PC-3 (cell line): ENCODE data around the gene NRARP. TPM values are rescaled to one million over a fixed set of nuclear protein-coding genes. Genes with fewer than 3 reads are reported as not detected.
A peak's percentile ranks its signal among the peaks of the same experiment; 100 is the strongest.

Source experiments
- ATAC-seq: fragments of 200-7000 bp; cut with Tn5 transposase; 2 replicates; pipeline ENCODE4 v1.9.1; 2020; ENCODE audit warnings: mild to moderate bottlenecking, moderate library complexity
- BruUV-seq: library from RNA; stranded (reverse); fragments of 400-500 nt; replicated peaks from 2 replicates; lab custom pipeline; 2021; lab: Mats Ljungman, UMichigan
- CTCF ChIA-PET: fragments of 300-600 bp; sonication (Branson Sonifier 250); formaldehyde crosslinking; loops from one replicate; lab custom pipeline; 2022; ENCODE audit warnings: antibody characterized with exemption; lab: Charles Lee
- POLR2A ChIA-PET: fragments of 300-600 bp; sonication (Branson Sonifier 250); formaldehyde crosslinking; loops from one replicate; lab custom pipeline; 2022; ENCODE audit warnings: antibody characterized with exemption; ENCODE audit not compliant: unreplicated experiment; lab: Charles Lee
- DNase-seq: peaks from one replicate; pipeline ENCODE4 v3.0.0-alpha.2; 2015
- H2AFZ ChIP-seq: fragments of 300-600 bp; sonication (generic); 2 replicates; pipeline ENCODE4 v1.6.0; 2016; ENCODE audit warnings: antibody characterized with exemption, low read length
- H3F3A ChIP-seq: fragments of 300-600 bp; sonication (generic); one replicate; pipeline ENCODE4 v1.6.0; 2017; ENCODE audit warnings: antibody characterized with exemption, low read length, control low read depth, mild to moderate bottlenecking; ENCODE audit not compliant: unreplicated experiment
- H3K27ac ChIP-seq: fragments of 300-600 bp; sonication (generic); 2 replicates; pipeline ENCODE4 v1.5.1; 2016; ENCODE audit warnings: mild to moderate bottlenecking, low read length
- H3K27me3 ChIP-seq: fragments of 300-600 bp; sonication (generic); 2 replicates; pipeline ENCODE4 v1.6.1; 2016; ENCODE audit warnings: low read length, mixed read lengths
- H3K36me3 ChIP-seq: fragments of 300-600 bp; sonication (generic); 2 replicates; pipeline ENCODE4 v1.6.1; 2016; ENCODE audit warnings: low read depth, mixed run types, low read length, mixed read lengths
- H3K4me1 ChIP-seq: fragments of 300-600 bp; sonication (generic); 2 replicates; pipeline ENCODE4 v1.5.1; 2016; ENCODE audit warnings: low read length; ENCODE audit not compliant: insufficient read depth
- H3K4me2 ChIP-seq: fragments of 300-600 bp; sonication (generic); 2 replicates; pipeline ENCODE4 v1.6.0; 2016; ENCODE audit warnings: low read length
- H3K4me3 ChIP-seq: fragments of 300-600 bp; sonication (generic); 2 replicates; pipeline ENCODE4 v1.5.1; 2016; ENCODE audit warnings: mild to moderate bottlenecking, low read length, mixed read lengths
- H3K79me2 ChIP-seq: fragments of 300-600 bp; sonication (generic); 2 replicates; pipeline ENCODE4 v1.6.1; 2017; ENCODE audit warnings: low read length, mixed read lengths
- H3K9ac ChIP-seq: fragments of 300-600 bp; sonication (generic); 2 replicates; pipeline ENCODE4 v1.6.0; 2016; ENCODE audit warnings: mild to moderate bottlenecking, low read length
- H3K9me2 ChIP-seq: fragments of 300-600 bp; sonication (generic); replicated peaks from 2 replicates; pipeline ENCODE4 v1.6.1; 2016; ENCODE audit warnings: mixed run types, low read length, mixed read lengths
- H3K9me3 ChIP-seq: fragments of 300-600 bp; sonication (generic); 2 replicates; pipeline ENCODE4 v1.6.1; 2016; ENCODE audit warnings: low read length, mixed read lengths
- H4K20me1 ChIP-seq: fragments of 300-600 bp; sonication (generic); 2 replicates; pipeline ENCODE4 v1.6.1; 2016; ENCODE audit warnings: low read length, mixed read lengths
- EZH2 ChIP-seq: fragments of 300-600 bp; sonication (generic); IDR thresholded peaks from one replicate; pipeline ENCODE4 v1.6.1; 2017; ENCODE audit warnings: antibody characterized with exemption, mild to moderate bottlenecking, low read length; ENCODE audit not compliant: unreplicated experiment
- EZH2phosphoT487 ChIP-seq: fragments of 300-600 bp; sonication (generic); IDR thresholded peaks from 2 replicates; pipeline ENCODE4 v1.6.1; 2018; ENCODE audit warnings: mild to moderate bottlenecking, antibody characterized with exemption, low read length, borderline replicate concordance
- intact Hi-C: fragments of 100-400 bp; cut with micrococcal nuclease; formaldehyde crosslinking; loops from 2 replicates; pipeline ENCODE4 v1.9.0; 2023
- total RNA-seq: library from RNA; depleted of rRNA; stranded (reverse); fragments of >200 nt; gene quantifications from 2 replicates; pipeline ENCODE4 v1.2.3, GENCODE V29; 2014
- TF ChIP-seq, protein P1 (sequence below): fragments of 300-600 bp; sonication (generic); conservative IDR thresholded peaks from 2 replicates; pipeline ENCODE4 v1.5.1; 2017; ENCODE audit warnings: antibody characterized with exemption, low read depth, mild to moderate bottlenecking, low read length

Gene NRARP
- total RNA-seq, 1 experiment from 2014 or later = 36.8 TPM

DNA sequence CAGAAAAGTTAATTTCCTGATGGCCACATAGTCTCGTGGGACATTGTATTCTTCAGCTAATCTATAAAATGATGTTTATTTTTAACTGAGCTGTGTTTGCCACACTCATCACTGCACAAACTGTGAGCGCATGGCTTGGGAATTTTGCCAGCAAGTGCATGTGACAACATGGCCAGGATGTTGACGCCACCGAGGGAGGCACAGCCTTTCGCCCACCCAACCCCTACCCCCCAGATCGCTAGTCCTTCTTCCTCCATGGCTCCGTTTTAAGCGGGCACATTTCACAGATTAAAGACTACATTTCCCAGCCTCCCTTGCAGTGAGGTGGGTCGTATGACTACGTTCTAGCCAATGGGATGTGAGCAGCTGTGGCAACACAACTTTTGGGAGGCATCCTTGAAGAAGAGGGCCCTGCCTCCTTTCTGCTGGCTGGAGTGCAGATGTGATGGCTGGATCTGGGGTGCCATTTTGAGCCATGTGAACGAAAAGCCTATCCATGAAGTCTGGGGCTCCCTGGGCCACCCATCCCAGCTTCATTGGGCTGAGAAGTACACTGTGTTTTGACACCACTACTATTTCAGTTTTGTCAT is 7.9 kb downstream of the NRARP start:
- ChIA-PET CTCF (interaction anchor here (0.6 kb wide), 2 partner anchors 22 to 129 kb away, joined by 3 to 4 read pairs; partner anchors contain the start of genes EXD3 and NOXA1), POLR2A (interaction anchor here (0.6 kb wide), 1 partner anchor 50 kb away, joined by 3 read pairs; no protein-coding TSS in a partner anchor)
- Histone ChIP-seq H3K79me2 (no peaks in the 10 kb centered on the region), H3K27me3 (no peaks in the 10 kb centered on the region), H3F3A (no peaks in the 10 kb centered on the region), H3K4me2 (peak overlapping the region; percentile 77), H3K4me1 (peaks cover 7% of the 10 kb centered on the region; the same call in 1 of the 2 replicates), H3K9me3 (no peaks in the 10 kb centered on the region), H3K9ac (no peak overlapping the region; the same call in 1 of the 2 replicates), H4K20me1 (0 out of 2 replicates have a peak, but pooled peaks cover 1% of the 10 kb centered on the region), H3K27ac (no peak overlapping the region), H3K4me3 (peak overlapping the region; percentile 55), H2AFZ (peak overlapping the region; percentile 89), H3K36me3 (no peaks in the 10 kb centered on the region), H3K9me2 (no peaks in the 10 kb centered on the region)
- DNase-seq = peak; percentile 74
- peak; percentile 75 for ATAC-seq
- TF ChIP-seq EZH2 = no peak
- TF ChIP-seq EZH2phosphoT487 = no peak
- TF ChIP-seq, protein P1, sequence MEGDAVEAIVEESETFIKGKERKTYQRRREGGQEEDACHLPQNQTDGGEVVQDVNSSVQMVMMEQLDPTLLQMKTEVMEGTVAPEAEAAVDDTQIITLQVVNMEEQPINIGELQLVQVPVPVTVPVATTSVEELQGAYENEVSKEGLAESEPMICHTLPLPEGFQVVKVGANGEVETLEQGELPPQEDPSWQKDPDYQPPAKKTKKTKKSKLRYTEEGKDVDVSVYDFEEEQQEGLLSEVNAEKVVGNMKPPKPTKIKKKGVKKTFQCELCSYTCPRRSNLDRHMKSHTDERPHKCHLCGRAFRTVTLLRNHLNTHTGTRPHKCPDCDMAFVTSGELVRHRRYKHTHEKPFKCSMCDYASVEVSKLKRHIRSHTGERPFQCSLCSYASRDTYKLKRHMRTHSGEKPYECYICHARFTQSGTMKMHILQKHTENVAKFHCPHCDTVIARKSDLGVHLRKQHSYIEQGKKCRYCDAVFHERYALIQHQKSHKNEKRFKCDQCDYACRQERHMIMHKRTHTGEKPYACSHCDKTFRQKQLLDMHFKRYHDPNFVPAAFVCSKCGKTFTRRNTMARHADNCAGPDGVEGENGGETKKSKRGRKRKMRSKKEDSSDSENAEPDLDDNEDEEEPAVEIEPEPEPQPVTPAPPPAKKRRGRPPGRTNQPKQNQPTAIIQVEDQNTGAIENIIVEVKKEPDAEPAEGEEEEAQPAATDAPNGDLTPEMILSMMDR = no peak
- TSS peak; percentile 96 for BruUV-seq
- intact Hi-C loops = no loop called here

DNA sequence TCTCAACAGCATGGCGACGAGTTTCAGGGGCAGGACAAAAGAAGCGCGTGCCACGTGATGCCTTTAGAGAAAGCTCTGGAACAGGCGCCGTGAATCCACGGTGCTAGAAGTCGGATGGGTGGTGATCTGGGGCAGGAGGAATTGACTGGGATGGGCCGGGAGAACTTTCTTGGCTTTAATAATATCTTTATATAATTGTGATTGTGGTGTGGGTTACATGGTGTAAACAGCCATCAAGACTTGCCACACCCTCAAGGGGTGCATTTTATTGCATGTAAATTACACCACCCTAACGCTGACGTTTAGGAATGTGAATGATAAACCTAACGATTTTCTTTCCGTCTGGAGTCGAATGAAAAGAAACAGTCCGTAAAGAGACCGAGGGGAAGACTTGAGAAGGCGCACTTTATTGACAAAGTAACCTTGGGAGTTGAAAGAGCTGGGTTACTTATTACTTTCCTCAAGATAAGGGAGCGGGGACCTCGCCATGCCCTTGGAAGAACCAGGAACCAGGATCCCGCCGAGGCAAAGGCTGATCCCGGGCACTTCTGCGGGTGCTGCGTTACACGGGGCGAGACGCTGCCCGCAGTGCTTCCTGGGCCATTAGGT is 8.5 kb downstream of the NRARP start:
- intact Hi-C loops = no loop called here
- Histone ChIP-seq H3K4me1 (peaks cover 7% of the 10 kb centered on the region; the same call in 1 of the 2 replicates), H3F3A (no peaks in the 10 kb centered on the region), H3K79me2 (no peaks in the 10 kb centered on the region), H3K27me3 (no peaks in the 10 kb centered on the region), H3K9me2 (no peaks in the 10 kb centered on the region), H3K9ac (no peak overlapping the region; the same call in 1 of the 2 replicates), H3K9me3 (no peaks in the 10 kb centered on the region), H3K4me3 (peak overlapping the region; percentile 55), H3K4me2 (peak overlapping the region; percentile 77), H4K20me1 (no peaks in the 10 kb centered on the region), H3K27ac (no peak overlapping the region), H3K36me3 (no peaks in the 10 kb centered on the region), H2AFZ (peak overlapping the region; percentile 89)
- ChIA-PET POLR2A (interaction anchor here (0.6 kb wide), 1 partner anchor 50 kb away, joined by 3 read pairs; no protein-coding TSS in a partner anchor), CTCF (interaction anchor here (0.6 kb wide), 3 partner anchors 23 to 164 kb away, joined by 3 to 4 read pairs (median 3); partner anchors contain the start of genes EXD3 and NOXA1)
- BruUV-seq = TSS peak; percentile 37
- ATAC-seq (peak; percentile 34), DNase-seq (peak; percentile 5)
- TF ChIP-seq EZH2phosphoT487 = no peak
- TF ChIP-seq, protein P1 = no peak
- no peak for TF ChIP-seq EZH2
